NCI-H1694 (cell line): ENCODE measurements around the gene CALHM1.
"Not testable (repeated sequence)": the region's sequence is repeated elsewhere in the genome, so short reads cannot be mapped to it uniquely, and the experiment has no call there.

ENCODE experiments used
- DNase-seq: peaks from one replicate; lab custom pipeline; 2025; lab: John Stamatoyannopoulos, UW

CALHM1 gene

GRCh38 chr10:103429647-103430046, 29.1 kb downstream of the CALHM1 start:
- no peak for DNase-seq

GRCh38 chr10:103428989-103429643, 29.6 kb downstream of the CALHM1 start:
- DNase-seq = no peak

- DNase-seq = no peak
Measured at GRCh38 chr10:103427866-103428265, 30.8 kb downstream of the CALHM1 start.

- DNase-seq = no peak
Measured at GRCh38 chr10:103423748-103424147, 35.0 kb downstream of the CALHM1 start.

- no peak for DNase-seq
Measured at GRCh38 chr10:103419101-103419500, 39.6 kb downstream of the CALHM1 start.

DNA sequence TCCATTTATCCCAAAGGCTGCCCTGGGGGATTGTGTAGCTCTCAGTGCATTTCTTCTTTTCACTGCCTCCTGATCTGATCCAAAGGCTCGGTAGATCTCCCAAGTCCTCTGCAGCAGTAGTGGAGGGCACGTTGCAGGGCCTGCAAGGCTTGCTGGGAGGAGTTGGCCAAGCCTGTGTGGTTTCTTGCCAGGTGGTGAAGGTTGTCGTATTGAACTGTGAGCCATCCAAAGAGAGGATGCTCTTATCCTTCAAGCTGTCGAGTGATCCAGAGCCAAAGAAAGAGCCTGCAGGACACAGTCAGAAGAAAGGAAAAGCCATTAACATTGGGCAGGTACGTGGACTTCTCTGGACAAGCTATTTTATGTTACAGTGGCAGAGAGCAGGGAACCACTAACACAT, 41.1 kb downstream of the CALHM1 start:
- DNase-seq = no peak

DNA sequence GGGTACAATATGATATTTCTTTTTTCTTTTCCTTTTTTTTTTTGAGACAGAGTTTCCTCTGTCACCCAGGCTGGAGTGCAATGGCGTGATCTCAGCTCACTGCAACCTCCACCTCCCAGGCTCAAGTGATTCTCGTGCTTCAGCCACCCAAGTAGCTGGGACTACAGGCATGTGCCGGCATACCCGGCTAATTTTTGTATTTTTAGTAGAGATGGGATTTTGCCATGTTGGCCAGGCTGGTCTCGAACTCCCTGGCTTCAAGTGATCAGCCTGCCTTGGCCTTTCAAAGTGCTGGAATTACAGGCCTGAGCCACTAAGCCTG, 41.6 kb downstream of the CALHM1 start:
- not testable (repeated sequence) for DNase-seq

DNA sequence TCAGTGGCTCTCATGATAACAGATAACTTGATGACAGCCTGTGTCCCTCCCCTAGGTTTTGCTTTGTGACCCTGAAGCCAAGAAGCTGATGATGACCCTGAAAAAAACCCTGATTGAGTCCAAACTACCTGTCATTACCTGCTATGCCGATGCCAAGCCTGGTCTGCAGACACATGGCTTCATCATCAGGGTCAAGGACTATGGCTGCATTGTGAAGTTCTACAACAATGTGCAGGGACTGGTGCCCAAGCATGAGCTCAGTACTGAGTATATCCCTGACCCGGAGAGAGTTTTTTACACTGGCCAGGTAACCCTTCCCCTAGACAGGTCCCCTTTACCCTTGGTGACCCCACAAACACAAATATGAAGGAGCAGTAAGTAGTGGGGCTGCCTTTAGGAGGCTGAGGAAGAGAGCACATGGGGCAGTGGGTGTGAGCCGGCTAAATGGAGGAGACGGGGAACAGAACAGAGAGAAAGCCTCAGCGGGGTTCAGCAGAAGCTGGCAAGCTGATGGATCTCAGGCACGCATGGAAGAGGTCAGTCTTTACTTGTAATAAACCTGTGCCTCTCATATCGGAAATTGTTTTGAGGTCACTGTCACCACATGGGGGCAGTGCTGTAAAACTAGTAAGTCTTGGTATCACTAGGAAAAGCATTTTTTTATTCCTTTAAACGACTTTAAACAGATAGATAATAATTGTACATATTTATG, 42.1 kb downstream of the CALHM1 start:
- DNase-seq = peak; percentile 28

- DNase-seq = no peak
Measured at GRCh38 chr10:103415581-103415980, 43.1 kb downstream of the CALHM1 start.

- DNase-seq = no peak
Measured at GRCh38 chr10:103413564-103413963, 45.1 kb downstream of the CALHM1 start.
